Epithelial cell of esophagus (primary cell): ENCODE results near the gene TRMT11.

ENCODE experiments used
- DNase-seq: peaks from one replicate; pipeline ENCODE4 v3.0.0; 2010; ENCODE audit warnings: low read depth
- H3K4me3 ChIP-seq: 2 replicates; pipeline ENCODE4 v1.5.1; 2011; ENCODE audit warnings: mild to moderate bottlenecking, low read length, control low read depth
- CTCF ChIP-seq: IDR thresholded peaks from 2 replicates; pipeline ENCODE4 v1.5.1; 2011; ENCODE audit warnings: low read depth, mild to moderate bottlenecking, low read length, control low read depth, inconsistent platforms; ENCODE audit not compliant: insufficient read depth; ENCODE audit errors: missing control alignments

TRMT11 gene

DNA sequence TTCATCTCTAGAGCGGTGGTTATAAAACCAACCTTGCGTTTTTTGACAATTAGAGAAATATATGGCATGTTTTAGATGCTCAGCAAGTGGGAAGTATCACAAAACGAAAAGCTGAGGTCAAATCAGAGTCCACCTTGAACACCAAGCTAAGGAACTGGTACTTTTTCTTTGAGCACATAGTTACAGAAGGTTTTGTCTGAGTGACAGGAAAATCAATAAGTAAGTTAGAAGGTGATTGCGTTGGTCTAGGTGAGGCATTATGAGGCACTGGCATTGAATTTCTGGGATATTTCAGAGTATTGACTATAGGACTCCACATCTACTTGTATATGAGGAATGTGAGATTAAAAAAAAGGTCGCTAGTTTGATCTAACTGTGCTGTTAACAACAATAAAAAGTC lies 30.4 kb upstream of the TRMT11 start:
- no peak for TF ChIP-seq CTCF
- no peak for DNase-seq
- H3K4me3 ChIP-seq: peak overlapping the region; percentile 84

DNA sequence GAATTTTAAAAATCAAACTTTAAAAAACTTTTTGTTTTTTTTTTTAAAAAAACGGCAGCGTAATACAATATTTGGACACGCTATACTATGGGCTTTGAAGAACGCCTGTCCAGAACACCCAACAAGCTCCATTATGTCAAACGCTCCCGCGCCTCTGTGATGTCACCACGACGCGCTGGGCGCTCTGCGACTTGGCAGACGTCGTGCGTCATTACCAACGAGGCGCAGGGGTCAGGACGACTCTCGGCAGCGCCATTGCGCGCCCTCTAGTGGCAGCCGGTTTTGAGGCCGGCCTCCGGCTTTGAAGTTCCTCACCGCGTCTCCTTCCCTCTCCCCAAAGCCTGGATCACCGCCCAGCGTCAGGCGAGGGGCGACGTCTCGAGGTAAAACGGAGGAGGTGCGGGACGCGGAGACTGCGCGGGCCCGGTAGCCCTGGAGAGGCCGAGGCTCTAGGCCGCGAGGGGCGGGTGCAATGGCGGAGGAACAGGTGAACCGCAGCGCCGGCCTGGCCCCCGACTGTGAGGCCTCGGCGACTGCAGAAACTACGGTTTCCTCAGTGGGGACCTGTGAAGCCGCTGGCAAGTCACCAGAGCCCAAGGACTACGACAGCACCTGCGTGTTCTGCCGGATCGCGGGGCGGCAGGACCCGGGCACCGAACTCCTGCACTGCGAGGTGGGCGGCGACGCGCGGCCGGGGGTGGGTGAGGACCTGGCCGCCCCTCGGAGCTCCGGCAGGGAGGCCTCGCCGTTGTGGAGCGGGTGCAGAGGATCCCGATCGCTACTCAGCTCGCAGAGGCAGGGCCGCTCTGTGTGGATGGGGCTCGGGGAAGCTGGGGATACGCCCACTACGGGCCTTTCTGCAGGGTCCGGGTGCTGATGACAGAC lies 29.6 kb upstream of the TRMT11 start, which contains the start of gene HINT3:
TSS of gene HINT3 (plus strand) at position 265 of the 885 bp plus-strand sequence. CDS start at position 473, 208 bp downstream.
- TF ChIP-seq CTCF: peak; percentile 91
- peak within 1 kb of the TSS; percentile 84 for H3K4me3 ChIP-seq
- DNase-seq: peak; percentile 98

- H3K4me3 ChIP-seq: peak overlapping the region; percentile 84
- TF ChIP-seq CTCF: no peak
- no peak for DNase-seq
These were observed 29.0 kb upstream of the TRMT11 start for GRCh38 chr6:125957391-125957693.

- peak; percentile 84 for DNase-seq
- TF ChIP-seq CTCF: no peak
- peak overlapping the region; percentile 84 for H3K4me3 ChIP-seq
These were observed 28.5 kb upstream of the TRMT11 start for GRCh38 chr6:125957845-125958244.

GRCh38 chr6:125959041-125959440 lies 27.3 kb upstream of the TRMT11 start:
- no peak for TF ChIP-seq CTCF
- H3K4me3 ChIP-seq: no peak overlapping the region
- DNase-seq: no peak

DNA sequence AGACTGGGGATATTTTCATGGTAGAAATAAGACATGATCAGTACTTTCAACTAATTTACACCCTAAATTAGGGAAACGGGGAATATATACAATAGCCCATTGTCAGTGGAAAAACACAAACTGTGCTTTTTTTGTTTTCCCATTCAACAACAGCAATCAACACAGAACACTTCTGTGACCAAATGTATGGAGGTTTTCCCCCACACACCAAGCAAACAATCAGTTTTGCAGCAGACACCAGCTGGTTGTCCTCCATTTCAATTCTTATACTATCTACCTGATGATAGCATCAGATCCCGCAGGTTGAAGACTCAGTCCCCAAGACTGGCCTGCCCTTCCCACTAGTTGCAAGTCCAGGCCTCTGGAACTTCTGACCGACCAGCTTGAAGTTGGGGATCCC lies 25.2 kb upstream of the TRMT11 start:
- H3K4me3 ChIP-seq: no peak overlapping the region
- DNase-seq: no peak
- TF ChIP-seq CTCF: no peak
